Heart left ventricle (tissue), 16 donors: Measurements from ENCODE around the gene ARHGEF10L. TPM values are rescaled to one million over a fixed set of nuclear protein-coding genes. Genes with fewer than 3 reads are reported as not detected.
A peak's percentile ranks its signal among the peaks of the same experiment; 100 is the strongest.

Experiments
- ATAC-seq, 4 donors: fragments of 200-7000 bp; cut with Tn5 transposase; one replicate each; pipeline ENCODE4 v1.9.1; 2020 to 2022; ENCODE audit warnings: moderate library complexity in 4 of 4, mild to moderate bottlenecking in 3 of 4, moderate number of reproducible peaks in 1 of 4
- DNase-seq, 5 donors: peaks; one replicate each; pipeline ENCODE4 v3.0.0-alpha.2; 2020
- H3K27ac ChIP-seq, 12 donors: fragments of 200-600 bp; sonication (generic) in 4 of 12; one replicate each; pipeline versions ENCODE4 v1.5.0 to v1.8.0; 2016 to 2022; ENCODE audit warnings: mild to moderate bottlenecking in 2 of 12
- H3K27me3 ChIP-seq, 9 donors: fragments of 200-600 bp; sonication (generic) in 2 of 9; one replicate each; pipeline versions ENCODE4 v1.5.1 to v1.8.0; 2016 to 2022; ENCODE audit warnings: mild to moderate bottlenecking in 3 of 9
- H3K36me3 ChIP-seq, 9 donors: fragments of 200-600 bp; sonication (generic) in 2 of 9; one replicate each; pipeline versions ENCODE4 v1.5.0 to v1.8.0; 2018 to 2022; ENCODE audit warnings: mild to moderate bottlenecking in 2 of 9
- H3K4me1 ChIP-seq, 12 donors: fragments of 200-600 bp; sonication (generic) in 4 of 12; one replicate each; pipeline versions ENCODE4 v1.5.0 to v1.8.0; 2016 to 2022; ENCODE audit warnings: mild to moderate bottlenecking in 3 of 12
- H3K4me3 ChIP-seq, 12 donors: fragments of 200-600 bp; sonication (generic) in 4 of 12; one replicate each; pipeline versions ENCODE4 v1.5.0 to v1.8.0; 2017 to 2022; ENCODE audit warnings: mild to moderate bottlenecking in 9 of 12, moderate library complexity in 4 of 12
- H3K9me3 ChIP-seq, 12 donors: fragments of 200-600 bp; sonication (generic) in 4 of 12; one replicate each; pipeline versions ENCODE4 v1.5.0 to v1.8.0; 2016 to 2022; ENCODE audit warnings: mild to moderate bottlenecking in 1 of 12
- POLR2A ChIP-seq, 2 donors: fragments of 450-650 bp; IDR thresholded peaks; one replicate each; pipeline ENCODE4 v1.6.1; 2017; ENCODE audit warnings: antibody characterized with exemption in 2 of 2, mild to moderate bottlenecking in 2 of 2, moderate library complexity in 2 of 2
- WGBS, 4 donors: extraction: QIAGEN DNeasy Blood & Tissue Kit in 2 of 4; methylation state at CpG; one replicate each; pipeline versions ENCODE4 v1.1.5 to v1.1.7; 2013 to 2018; 5-methylcytosine and 5-hydroxymethylcytosine counted together
- intact Hi-C, 10 donors: fragments of 100-400 bp; cut with DNase I; formaldehyde crosslinking; loops; one replicate each; pipeline versions ENCODE4 v1.11.1 to v1.14.2; 2022
- polyA plus RNA-seq, 2 donors: library from polyadenylated mRNA; stranded (reverse); fragments of 200-250 nt; gene quantifications; one replicate each; pipeline ENCODE4 v1.2.3, GENCODE V29; 2013
- total RNA-seq, 9 donors: library from RNA; depleted of rRNA in 2 of 9; stranded (reverse); fragments of >200 nt in 2 of 9; fragmentation: NEBNext Ultra II Directional in 3 of 9; extraction: Animal tissue kit (Norgen Biotek cat#: 25700) in 3 of 9; gene quantifications; one replicate each; pipeline versions ENCODE4 v1.1.0 to v1.2.4, GENCODE V29; 2016 to 2023
- TF ChIP-seq, protein P1 (sequence below), 12 donors: fragments of 200-600 bp; sonication (generic) in 4 of 12; IDR thresholded peaks; one replicate each; pipeline versions ENCODE4 v1.5.0 to v1.8.0; 2018 to 2022; ENCODE audit warnings: antibody characterized with exemption in 12 of 12, mild to moderate bottlenecking in 5 of 12
- donor health status: ischemic (EF 13 %, LVEDD 7.1; RV severe dilation, severe dysfunction).
- donor health status: healthy with polysubstance abuse.
- donor health status: DM: no; HTN: yes; CAD: no.
- donor health status: DM: no; HTN: no; CAD: no.
- donor health status: ischemic (EF 25% LVEDD 6.9; RV normal size, moderate dysfunction).
- donor health status: ischemic (EF 25% LVEDD 5.7; RV mildly dilated, moderate dysfunction).
- donor health status: healthy.
- donor health status: DM: yes; HTN: yes; CAD: no.
- donor health status: ischemic (EF 35%, LVEDD 5.7; RV mildly dilated, moderate dysfunction).
- donor health status: nonischemic (EF 11% LVEDD 7.7; RV severe dilation, severe dysfunction).
- donor health status: DM: yes; HTN: yes; CAD: no.
- donor health status: PGD.
- donor health status: ischemic (EF 29% LVEDD 5.4; RV normal size, mild dysfunction).
- donor health status: nonischemic (EF 23%, LVEDD 6.1; RV moderate dilation, normal function).

The ARHGEF10L gene
- total and polyA plus RNA-seq, 11 donors: 44.6 to 72.8 (median 57.9) TPM

DNA sequence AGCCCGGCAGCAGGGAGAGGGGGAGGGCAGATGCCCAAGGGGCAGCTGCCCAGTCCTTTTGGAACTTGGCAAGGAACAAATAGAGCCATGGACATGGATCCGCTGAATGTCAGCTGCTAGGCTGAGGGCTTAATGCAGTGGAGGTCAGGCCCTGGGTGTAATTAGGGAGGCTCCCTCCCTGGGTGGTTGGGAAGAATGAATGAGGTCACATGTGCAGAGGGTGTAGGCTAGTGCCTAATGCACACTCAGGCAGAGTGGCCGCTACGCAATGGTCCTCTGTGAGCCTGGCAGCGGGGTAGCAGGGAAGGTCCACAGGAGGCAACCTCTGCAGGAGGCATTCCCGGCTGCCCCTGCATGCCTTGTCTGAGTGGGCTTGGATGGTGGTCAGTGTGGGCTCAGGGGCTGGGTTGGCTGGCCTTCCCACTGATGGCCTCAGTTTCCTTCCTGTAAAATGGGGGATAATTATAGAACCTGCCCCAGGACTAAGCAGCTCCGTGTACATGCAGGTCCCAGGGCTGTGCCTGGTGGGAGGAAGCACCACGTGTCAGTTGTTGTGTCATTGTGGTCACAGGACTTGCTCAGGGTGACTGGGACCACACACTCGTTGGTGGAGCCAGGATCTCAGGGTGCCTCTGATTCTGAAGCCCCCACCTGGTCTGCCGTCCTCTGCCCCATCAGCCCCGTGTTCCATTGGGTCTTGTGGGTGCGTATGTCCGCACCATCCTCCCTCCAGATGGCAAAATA lies 134.0 kb downstream of the ARHGEF10L start:
- ATAC-seq (peak; percentile 40 to 71 (median 70)), DNase-seq (no peak)
- Histone ChIP-seq H3K4me1 (peaks cover 0 to 45% (median 19%) of the 10 kb centered on the region in 12 donors), H3K27ac (no peak overlapping the region), H3K36me3 (peaks cover 0 to 32% (median 16%) of the 10 kb centered on the region in 9 donors), H3K4me3 (no peak overlapping the region), H3K9me3 (no peaks in the 10 kb centered on the region), H3K27me3 (no peaks in the 10 kb centered on the region)
- 61 to 68% (median 65%) methylated on average over 11 to 13 of the region's 13 CpGs for WGBS, 4 donors
- intact Hi-C loops: loop anchor here in 2 of 10 donors (5.0 kb wide), 2 partner anchors 159 to 234 kb away; no protein-coding TSS in a partner anchor
- TF ChIP-seq POLR2A (IDR thresholded peaks at IDR 0.05): no peak
- TF ChIP-seq, protein P1, sequence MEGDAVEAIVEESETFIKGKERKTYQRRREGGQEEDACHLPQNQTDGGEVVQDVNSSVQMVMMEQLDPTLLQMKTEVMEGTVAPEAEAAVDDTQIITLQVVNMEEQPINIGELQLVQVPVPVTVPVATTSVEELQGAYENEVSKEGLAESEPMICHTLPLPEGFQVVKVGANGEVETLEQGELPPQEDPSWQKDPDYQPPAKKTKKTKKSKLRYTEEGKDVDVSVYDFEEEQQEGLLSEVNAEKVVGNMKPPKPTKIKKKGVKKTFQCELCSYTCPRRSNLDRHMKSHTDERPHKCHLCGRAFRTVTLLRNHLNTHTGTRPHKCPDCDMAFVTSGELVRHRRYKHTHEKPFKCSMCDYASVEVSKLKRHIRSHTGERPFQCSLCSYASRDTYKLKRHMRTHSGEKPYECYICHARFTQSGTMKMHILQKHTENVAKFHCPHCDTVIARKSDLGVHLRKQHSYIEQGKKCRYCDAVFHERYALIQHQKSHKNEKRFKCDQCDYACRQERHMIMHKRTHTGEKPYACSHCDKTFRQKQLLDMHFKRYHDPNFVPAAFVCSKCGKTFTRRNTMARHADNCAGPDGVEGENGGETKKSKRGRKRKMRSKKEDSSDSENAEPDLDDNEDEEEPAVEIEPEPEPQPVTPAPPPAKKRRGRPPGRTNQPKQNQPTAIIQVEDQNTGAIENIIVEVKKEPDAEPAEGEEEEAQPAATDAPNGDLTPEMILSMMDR (IDR thresholded peaks at IDR 0.05): no peak

DNA sequence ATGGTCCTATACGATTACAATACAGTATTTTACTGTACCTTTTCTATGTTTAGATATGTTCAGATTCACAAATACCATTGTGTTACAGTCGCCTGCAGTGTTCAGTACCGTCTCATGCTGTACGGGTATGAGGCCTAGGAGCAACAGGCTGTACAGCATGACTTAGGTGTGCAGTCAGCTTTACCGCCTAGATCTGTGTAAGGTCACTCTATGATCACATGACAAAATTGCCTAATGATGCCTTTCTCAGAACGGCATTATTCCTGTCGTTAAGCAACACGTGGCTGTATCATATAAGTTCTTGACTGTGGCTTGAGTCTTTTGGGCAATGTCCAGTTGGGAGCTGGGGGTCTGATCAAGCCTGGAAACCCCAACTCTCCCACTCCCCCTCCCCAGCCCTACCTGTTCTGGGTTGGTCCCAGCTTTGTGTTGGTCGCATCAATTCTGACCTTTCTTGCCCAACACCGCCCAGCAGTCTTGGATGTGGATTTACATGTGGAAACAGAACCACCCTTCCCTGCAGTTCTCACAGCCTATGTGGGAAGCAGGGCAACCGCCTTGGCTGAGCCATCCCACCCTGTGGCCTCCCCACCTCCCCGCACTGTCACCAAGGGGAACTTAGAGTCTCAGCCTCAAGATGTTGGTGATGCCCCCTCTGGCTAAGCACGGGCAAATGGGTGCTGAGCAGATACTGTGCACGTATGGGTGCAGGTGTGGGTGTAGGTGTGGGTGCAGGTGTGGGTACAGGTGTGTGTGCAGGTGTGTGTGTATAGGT lies 135.4 kb downstream of the ARHGEF10L start:
- TF ChIP-seq POLR2A (IDR thresholded peaks at IDR 0.05): no peak
- TF ChIP-seq, protein P1 (IDR thresholded peaks at IDR 0.05): no peak
- H3K4me3 ChIP-seq: no peak overlapping the region
- DNase-seq (no peak), ATAC-seq (no peak)
- peaks cover 0 to 45% (median 14%) of the 10 kb centered on the region in 12 donors for H3K4me1 ChIP-seq
- H3K36me3 ChIP-seq: peaks cover 0 to 32% (median 12%) of the 10 kb centered on the region in 9 donors
- no peak overlapping the region for H3K27ac ChIP-seq
- 62 to 74% (median 69%) methylated on average over 14 of the region's 14 CpGs for WGBS, 4 donors
- intact Hi-C loops: loop anchor here in 2 of 10 donors (5.0 kb wide), 2 partner anchors 157 to 232 kb away; no protein-coding TSS in a partner anchor
- no peaks in the 10 kb centered on the region for H3K9me3 ChIP-seq
- H3K27me3 ChIP-seq: no peaks in the 10 kb centered on the region

DNA sequence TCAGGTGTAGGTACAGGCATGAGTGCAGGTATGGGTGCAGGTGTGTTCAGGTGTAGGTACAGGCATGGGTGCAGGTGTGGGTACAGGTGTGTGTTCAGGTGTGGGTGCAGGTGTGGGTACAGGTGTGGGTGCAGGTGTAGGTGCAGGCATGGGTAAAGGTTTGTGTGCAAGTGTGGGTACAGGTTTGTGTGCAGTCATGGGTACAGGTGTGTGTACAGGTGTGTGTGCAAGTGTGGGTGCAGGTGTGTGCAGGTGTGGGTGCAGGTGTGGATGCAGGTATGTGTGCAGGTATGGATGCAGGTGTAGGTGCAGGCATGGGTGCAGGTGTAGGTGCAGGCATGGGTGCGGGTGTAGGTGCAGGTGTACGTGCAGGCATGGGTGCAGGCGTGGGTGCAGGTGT lies 136.2 kb downstream of the ARHGEF10L start:
- TF ChIP-seq, protein P1 (IDR thresholded peaks at IDR 0.05): no peak
- no peak for TF ChIP-seq POLR2A (IDR thresholded peaks at IDR 0.05)
- no peak overlapping the region for H3K4me3 ChIP-seq
- no peak overlapping the region for H3K27ac ChIP-seq
- no peaks in the 10 kb centered on the region for H3K9me3 ChIP-seq
- no peak for ATAC-seq
- H3K27me3 ChIP-seq: no peaks in the 10 kb centered on the region
- intact Hi-C loops: no loop called here
- WGBS, 4 donors: 96 to 97% (median 96%) methylated on average over 3 of the region's 3 CpGs
- H3K36me3 ChIP-seq: peaks cover 0 to 29% (median 10%) of the 10 kb centered on the region in 9 donors
- peaks cover 0 to 42% (median 13%) of the 10 kb centered on the region in 12 donors for H3K4me1 ChIP-seq
- no peak for DNase-seq
